Measurements from ENCODE around the gene FAXC. TPM values are rescaled to one million over a fixed set of nuclear protein-coding genes. Genes with fewer than 3 reads are reported as not detected.

The FAXC gene
- total RNA-seq, 1 experiment from 2014 or later = 8.5 TPM

GRCh38 chr6:99246602-99247001 is 102.9 kb downstream of the FAXC start:
- in situ Hi-C loops (cut with HindIII; ENCODE audit: low pct_unique_long_range_greater_than_20kb, low sequenced_read_pairs) = no loop called here
- DNase-seq (ENCODE audit: low read depth) = no peak

GRCh38 chr6:99241905-99242534 is 107.5 kb downstream of the FAXC start:
- in situ Hi-C loops (cut with HindIII; ENCODE audit: low pct_unique_long_range_greater_than_20kb, low sequenced_read_pairs) = no loop called here
- peak; percentile 44 for DNase-seq (ENCODE audit: low read depth)

- DNase-seq (ENCODE audit: low read depth) = no peak
- in situ Hi-C loops (cut with HindIII; ENCODE audit: low pct_unique_long_range_greater_than_20kb, low sequenced_read_pairs) = no loop called here
Observed at GRCh38 chr6:99236010-99236409, 113.5 kb downstream of the FAXC start.

GRCh38 chr6:99233219-99233618 is 116.3 kb downstream of the FAXC start:
- in situ Hi-C loops (cut with HindIII; ENCODE audit: low pct_unique_long_range_greater_than_20kb, low sequenced_read_pairs) = no loop called here
- no peak for DNase-seq (ENCODE audit: low read depth)

GRCh38 chr6:99232056-99232455 is 117.4 kb downstream of the FAXC start:
- in situ Hi-C loops (cut with HindIII; ENCODE audit: low pct_unique_long_range_greater_than_20kb, low sequenced_read_pairs) = no loop called here
- no peak for DNase-seq (ENCODE audit: low read depth)

- in situ Hi-C loops (cut with HindIII; ENCODE audit: low pct_unique_long_range_greater_than_20kb, low sequenced_read_pairs) = no loop called here
- no peak for DNase-seq (ENCODE audit: low read depth)
Observed at GRCh38 chr6:99225172-99225571, 124.3 kb downstream of the FAXC start.

Other genes starting within 250 kb of the FAXC start
- gene COQ3, start 44.5 kb upstream of the FAXC start, total RNA-seq (2014; rRNA removed; shearing (Covaris generic); ENCODE audit: low replicate concordance) = 7.7 and 15.3 TPM in 2 replicates
- 7.1 and 11.8 TPM in 2 replicates for gene PNISR, start 75.6 kb upstream of the FAXC start, total RNA-seq (2014; rRNA removed; shearing (Covaris generic); ENCODE audit: low replicate concordance)
- 5.3 and 15.4 TPM in 2 replicates for gene USP45, start 165.7 kb upstream of the FAXC start, total RNA-seq (2014; rRNA removed; shearing (Covaris generic); ENCODE audit: low replicate concordance)
- 116 and 137 TPM in 2 replicates for gene CCNC, start 219.0 kb upstream of the FAXC start, total RNA-seq (2014; rRNA removed; shearing (Covaris generic); ENCODE audit: low replicate concordance)

Data from Caki2 (cell line).